ENCODE data around the gene UPK3A.
A peak's percentile ranks its signal among the peaks of the same experiment; 100 is the strongest.

The UPK3A gene

DNA sequence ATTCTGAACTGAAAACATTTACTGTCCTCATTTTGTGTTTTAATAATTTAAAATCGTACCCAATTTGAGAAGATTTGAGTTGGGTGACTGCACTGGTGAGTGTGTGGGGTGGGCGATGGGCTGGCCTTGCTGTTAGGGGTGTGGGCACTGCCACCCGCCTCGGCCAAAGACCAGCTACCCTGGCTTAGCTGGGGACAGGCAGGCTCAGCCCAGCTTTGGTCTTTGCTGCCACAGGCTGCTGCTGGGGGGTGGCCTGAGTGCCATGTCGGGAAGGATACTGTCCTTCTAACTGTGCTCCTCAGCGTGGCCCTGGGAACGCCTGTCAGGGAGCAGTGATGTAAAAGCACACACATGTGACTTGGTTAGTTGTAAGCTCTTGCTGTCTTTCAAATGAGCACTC lies 47.3 kb downstream of the UPK3A start:
- DNase-seq = no peak

GRCh38 chr22:45334068-45334467 lies 49.3 kb downstream of the UPK3A start:
- DNase-seq = no peak

DNA sequence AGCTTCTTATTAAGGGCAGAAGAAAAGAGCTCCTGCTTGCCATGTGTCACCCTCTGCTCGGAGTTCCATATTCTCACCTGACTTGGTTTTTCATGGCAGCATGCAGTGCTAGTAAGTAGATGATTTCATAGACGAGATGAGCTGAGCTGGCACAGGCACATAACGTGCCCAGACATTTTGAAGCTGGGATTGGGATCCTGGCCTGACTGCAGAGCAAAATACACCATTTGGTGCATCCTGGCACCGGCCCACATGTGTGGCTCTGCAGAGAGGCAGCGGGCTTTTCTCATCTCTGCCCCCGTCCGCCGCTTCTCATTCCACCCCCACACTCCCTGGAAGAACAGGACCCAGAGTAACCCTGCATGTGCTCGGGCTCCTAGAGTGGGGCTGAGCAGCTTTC lies 49.8 kb downstream of the UPK3A start:
- DNase-seq = no peak

GRCh38 chr22:45335021-45335818 lies 50.5 kb downstream of the UPK3A start:
- no peak for DNase-seq

- no peak for DNase-seq
Measured at GRCh38 chr22:45335854-45336522, 51.2 kb downstream of the UPK3A start.

DNA sequence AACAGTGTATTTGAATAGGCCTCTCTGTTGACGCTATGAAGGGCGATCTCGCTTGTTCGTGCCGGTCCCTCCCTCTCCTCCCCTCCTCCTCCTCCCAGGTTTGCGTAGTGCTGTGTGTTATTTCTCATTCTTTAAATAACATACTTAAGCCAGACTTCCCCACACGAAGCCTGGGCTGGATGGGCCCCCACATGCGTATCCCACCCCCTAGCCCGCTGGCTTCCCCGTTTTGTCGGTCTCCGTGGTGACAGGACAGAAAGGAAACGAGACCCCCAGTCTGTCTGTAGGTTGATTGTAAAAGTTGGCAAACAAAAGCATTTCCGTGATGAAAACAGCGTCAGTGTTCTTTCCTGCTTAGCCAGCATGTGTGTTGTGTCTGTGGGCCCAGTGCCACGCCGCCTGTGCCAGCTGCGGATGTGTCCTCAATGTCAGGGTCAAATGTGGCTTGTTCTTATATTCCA lies 52.3 kb downstream of the UPK3A start:
- peak; percentile 25 to 68 for DNase-seq

DNA sequence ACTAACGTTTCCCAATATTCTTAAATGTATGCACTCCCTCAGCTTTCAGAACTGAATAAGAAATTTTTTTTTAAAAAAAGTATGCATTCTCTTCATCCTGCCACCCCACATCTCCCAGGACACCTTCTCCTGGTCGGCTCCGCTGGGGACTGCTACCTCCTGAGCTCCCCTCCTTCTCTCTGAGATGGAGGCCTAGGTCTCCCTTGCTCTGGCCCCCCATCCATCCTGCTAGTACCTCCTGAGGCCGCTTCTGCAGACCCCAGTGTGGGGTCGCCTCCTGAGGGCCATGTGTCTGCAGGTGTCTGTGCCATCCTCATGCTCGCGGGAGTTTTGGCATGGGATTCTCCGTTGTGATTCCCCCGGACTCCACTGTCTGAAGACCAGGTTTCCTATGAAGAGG lies 52.8 kb downstream of the UPK3A start:
- no peak for DNase-seq

GRCh38 chr22:45338795-45339194 lies 54.0 kb downstream of the UPK3A start:
- DNase-seq = no peak

- no peak for DNase-seq
Measured at GRCh38 chr22:45340323-45340722, 55.6 kb downstream of the UPK3A start.

DNA sequence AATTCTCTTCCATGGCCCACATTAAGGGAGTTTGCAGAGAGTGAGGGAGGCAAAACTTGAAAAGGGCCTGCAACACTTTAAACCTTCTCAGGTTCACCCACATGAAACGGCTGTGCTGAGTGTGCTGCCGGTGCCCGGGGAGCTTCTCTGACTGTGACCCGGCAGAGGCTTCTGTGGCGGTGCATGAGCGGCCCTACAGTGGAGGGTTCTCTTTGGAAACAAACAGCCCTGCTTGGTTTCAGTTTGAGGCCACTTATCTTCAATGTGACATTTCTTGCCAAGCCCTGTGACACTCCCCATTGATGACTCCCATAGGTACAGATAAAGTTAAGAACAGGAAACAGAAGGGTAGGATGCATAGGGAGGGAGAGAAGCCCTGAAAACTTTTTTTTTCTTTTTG lies 56.7 kb downstream of the UPK3A start:
- DNase-seq = peak; percentile 49 to 66

GRCh38 chr22:45343143-45343542 lies 58.4 kb downstream of the UPK3A start:
- no peak for DNase-seq

- no peak for DNase-seq
Measured at GRCh38 chr22:45344334-45344733, 59.6 kb downstream of the UPK3A start.

All from CD4-positive, alpha-beta T cell treated with Interleukin-4 for 1 hour (primary cell).